ENCODE measurements around the gene SLC38A10. TPM values are rescaled to one million over a fixed set of nuclear protein-coding genes. Genes with fewer than 3 reads are reported as not detected.

SLC38A10 gene
- total RNA-seq, 1 experiment from 2014 or later = 75.1 TPM

- no peaks in the 10 kb centered on the region for H3K36me3 ChIP-seq (ENCODE audit: insufficient read depth, low read length, poor library complexity, severe bottlenecking)
- ChIA-PET CTCF (no interaction called here), POLR2A (ENCODE audit: low non-redundant PET) (no interaction called here)
- H3K4me3 ChIP-seq (ENCODE audit: low read depth, low read length, poor library complexity, severe bottlenecking) = no peak overlapping the region
- TF ChIP-seq, protein P1, sequence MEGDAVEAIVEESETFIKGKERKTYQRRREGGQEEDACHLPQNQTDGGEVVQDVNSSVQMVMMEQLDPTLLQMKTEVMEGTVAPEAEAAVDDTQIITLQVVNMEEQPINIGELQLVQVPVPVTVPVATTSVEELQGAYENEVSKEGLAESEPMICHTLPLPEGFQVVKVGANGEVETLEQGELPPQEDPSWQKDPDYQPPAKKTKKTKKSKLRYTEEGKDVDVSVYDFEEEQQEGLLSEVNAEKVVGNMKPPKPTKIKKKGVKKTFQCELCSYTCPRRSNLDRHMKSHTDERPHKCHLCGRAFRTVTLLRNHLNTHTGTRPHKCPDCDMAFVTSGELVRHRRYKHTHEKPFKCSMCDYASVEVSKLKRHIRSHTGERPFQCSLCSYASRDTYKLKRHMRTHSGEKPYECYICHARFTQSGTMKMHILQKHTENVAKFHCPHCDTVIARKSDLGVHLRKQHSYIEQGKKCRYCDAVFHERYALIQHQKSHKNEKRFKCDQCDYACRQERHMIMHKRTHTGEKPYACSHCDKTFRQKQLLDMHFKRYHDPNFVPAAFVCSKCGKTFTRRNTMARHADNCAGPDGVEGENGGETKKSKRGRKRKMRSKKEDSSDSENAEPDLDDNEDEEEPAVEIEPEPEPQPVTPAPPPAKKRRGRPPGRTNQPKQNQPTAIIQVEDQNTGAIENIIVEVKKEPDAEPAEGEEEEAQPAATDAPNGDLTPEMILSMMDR (conservative IDR thresholded peaks at IDR 0.05; ENCODE audit: low read depth, low read length) = no peak
- no peak for TF ChIP-seq EZH2 (IDR thresholded peaks at IDR 0.05; ENCODE audit: borderline replicate concordance, low read depth, low read length, poor library complexity, severe bottlenecking)
- H3K4me1 ChIP-seq (ENCODE audit: insufficient read depth, low read length, poor library complexity, severe bottlenecking) = peaks cover 4% of the 10 kb centered on the region
- no peaks in the 10 kb centered on the region for H3K9me3 ChIP-seq (ENCODE audit: low read depth, low read length, poor library complexity, severe bottlenecking)
- BruUV-seq (replicated peaks) = no TSS peak
- intact Hi-C loops (cut with micrococcal nuclease; ENCODE audit: unreplicated experiment) = no loop called here
- H3K27me3 ChIP-seq (replicated peaks; ENCODE audit: insufficient read depth, low read depth, low read length, poor library complexity) = no peaks in the 10 kb centered on the region
- H3K27ac ChIP-seq (ENCODE audit: low read depth, low read length, poor library complexity, severe bottlenecking) = no peak overlapping the region
- DNase-seq (ENCODE audit: low spot score) = no peak
Observed at GRCh38 chr17:81300586-81301155, 5.6 kb upstream of the SLC38A10 start.

GRCh38 chr17:81299846-81300585, 4.9 kb upstream of the SLC38A10 start:
- H3K9me3 ChIP-seq (ENCODE audit: low read depth, low read length, poor library complexity, severe bottlenecking) = no peaks in the 10 kb centered on the region
- peaks cover 7% of the 10 kb centered on the region for H3K4me1 ChIP-seq (ENCODE audit: insufficient read depth, low read length, poor library complexity, severe bottlenecking)
- H3K27me3 ChIP-seq (replicated peaks; ENCODE audit: insufficient read depth, low read depth, low read length, poor library complexity) = no peaks in the 10 kb centered on the region
- BruUV-seq (replicated peaks) = no TSS peak
- H3K36me3 ChIP-seq (ENCODE audit: insufficient read depth, low read length, poor library complexity, severe bottlenecking) = no peaks in the 10 kb centered on the region
- CTCF ChIA-PET = no interaction called here
- POLR2A ChIA-PET (ENCODE audit: low non-redundant PET) = no interaction called here
- no peak overlapping the region for H3K27ac ChIP-seq (ENCODE audit: low read depth, low read length, poor library complexity, severe bottlenecking)
- intact Hi-C loops (cut with micrococcal nuclease; ENCODE audit: unreplicated experiment) = loop anchor here (10.0 kb wide), 1 partner anchor 95 kb away; the partner anchor contains the start of gene BAHCC1
- TF ChIP-seq, protein P1 (conservative IDR thresholded peaks at IDR 0.05; ENCODE audit: low read depth, low read length) = no peak
- no peak for TF ChIP-seq EZH2 (IDR thresholded peaks at IDR 0.05; ENCODE audit: borderline replicate concordance, low read depth, low read length, poor library complexity, severe bottlenecking)
- no peak for DNase-seq (ENCODE audit: low spot score)
- no peak overlapping the region for H3K4me3 ChIP-seq (ENCODE audit: low read depth, low read length, poor library complexity, severe bottlenecking)

DNA sequence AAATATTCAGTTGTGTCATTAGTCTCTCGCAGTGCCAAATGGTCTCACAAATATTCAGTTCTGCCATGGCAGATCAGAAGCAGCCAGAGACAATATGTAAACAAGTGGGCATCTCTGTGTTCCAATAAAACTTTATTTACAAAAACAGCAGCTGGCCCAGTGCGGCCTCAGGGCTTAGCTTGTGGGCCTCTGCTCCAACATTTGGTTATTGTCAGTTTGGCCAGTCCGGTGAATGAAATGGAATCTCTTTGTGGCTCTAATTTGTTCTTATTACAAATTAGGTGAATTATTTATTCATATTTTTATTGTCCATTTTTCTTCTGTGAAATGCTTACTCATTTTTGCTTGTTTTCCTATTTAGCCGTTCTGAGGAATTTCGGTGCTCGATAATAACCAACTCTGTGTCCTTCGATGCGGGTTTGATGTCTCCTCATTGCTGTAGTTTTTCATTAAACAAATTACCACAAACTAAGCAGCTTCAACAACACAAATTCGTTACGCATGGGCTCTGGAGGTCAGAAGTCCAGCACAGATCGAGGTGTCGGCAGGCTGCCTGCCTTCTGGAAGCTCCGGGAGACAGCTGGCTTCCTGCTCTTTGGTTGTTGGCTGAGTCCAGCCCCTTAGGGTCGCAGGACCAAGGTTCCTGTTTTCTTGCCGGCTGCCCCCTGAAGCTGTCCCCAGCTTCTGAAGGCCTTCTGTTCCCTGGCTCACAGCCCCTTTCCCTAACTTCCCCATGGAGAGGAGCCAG, 4.1 kb upstream of the SLC38A10 start:
- Histone ChIP-seq H3K4me1 (ENCODE audit: insufficient read depth, low read length, poor library complexity, severe bottlenecking) (peaks cover 7% of the 10 kb centered on the region), H3K27ac (ENCODE audit: low read depth, low read length, poor library complexity, severe bottlenecking) (no peak overlapping the region), H3K36me3 (ENCODE audit: insufficient read depth, low read length, poor library complexity, severe bottlenecking) (no peaks in the 10 kb centered on the region), H3K27me3 (replicated peaks; ENCODE audit: insufficient read depth, low read depth, low read length, poor library complexity) (no peaks in the 10 kb centered on the region), H3K9me3 (ENCODE audit: low read depth, low read length, poor library complexity, severe bottlenecking) (no peaks in the 10 kb centered on the region), H3K4me3 (ENCODE audit: low read depth, low read length, poor library complexity, severe bottlenecking) (no peak overlapping the region)
- intact Hi-C loops (cut with micrococcal nuclease; ENCODE audit: unreplicated experiment) = loop anchor here (10.0 kb wide), 1 partner anchor 96 kb away; the partner anchor contains the start of gene BAHCC1
- CTCF ChIA-PET = no interaction called here
- BruUV-seq (replicated peaks) = no TSS peak
- no peak for DNase-seq (ENCODE audit: low spot score)
- TF ChIP-seq, protein P1 (conservative IDR thresholded peaks at IDR 0.05; ENCODE audit: low read depth, low read length) = no peak
- POLR2A ChIA-PET (ENCODE audit: low non-redundant PET) = no interaction called here
